Neural crest cell (in vitro differentiated cells): ENCODE measurements around the gene KLF11. TPM values are rescaled to one million over a fixed set of nuclear protein-coding genes. Genes with fewer than 3 reads are reported as not detected.

Source experiments
- DNase-seq: peaks from one replicate; pipeline ENCODE4 v3.0.0; 2021; ENCODE audit warnings: low read depth, mixed read lengths, low spot score
- H3K27ac Mint-ChIP-seq: one replicate; pipeline ENCODE4 v1.8.0; 2021; ENCODE audit warnings: mild to moderate bottlenecking, mixed read lengths; ENCODE audit not compliant: unreplicated experiment
- H3K27me3 Mint-ChIP-seq: 2 replicates; pipeline ENCODE4 v1.8.0; 2021; ENCODE audit warnings: low read depth, mild to moderate bottlenecking, mixed read lengths
- H3K36me3 Mint-ChIP-seq: 2 replicates; pipeline ENCODE4 v1.8.0; 2021; ENCODE audit warnings: low read depth, mild to moderate bottlenecking, mixed read lengths
- H3K4me1 Mint-ChIP-seq: 2 replicates; pipeline ENCODE4 v1.8.0; 2021; ENCODE audit warnings: mixed read lengths
- H3K4me3 Mint-ChIP-seq: one replicate; pipeline ENCODE4 v1.8.0; 2021; ENCODE audit warnings: mild to moderate bottlenecking, mixed read lengths
- H3K9me3 Mint-ChIP-seq: 2 replicates; pipeline ENCODE4 v1.8.0; 2021; ENCODE audit warnings: mixed read lengths
- CTCF ChIP-seq: fragments of 200-600 bp; sonication (generic); conservative IDR thresholded peaks from 2 replicates; pipeline ENCODE4 v1.5.0; 2021; ENCODE audit warnings: antibody characterized with exemption, mild to moderate bottlenecking
- long read RNA-seq: library from polyadenylated mRNA; unstranded; transcript quantifications from one replicate; pipeline ENCODE4 v2.0.0, GENCODE V29; 2020
- total RNA-seq: library from RNA; stranded (reverse); gene quantifications from 2 replicates; pipeline ENCODE4 v1.2.1, GENCODE V29; 2021

Gene KLF11
- total RNA-seq, result 8.2 and 8.5 TPM in 2 replicates
- long read RNA-seq, full-length matches to known transcripts, result 1 of 7 reads
- long read RNA-seq, partial matches to known transcripts, result 4 of 7 reads
- long read RNA-seq, other reads (novel, unspliced or antisense), result 2 of 7 reads

GRCh38 chr2:10043256-10043905 lies at the start of gene KLF11:
KLF11 (plus strand) TSS chr2:10043550; CDS start chr2:10043717, 167 bp downstream.
- H3K36me3 Mint-ChIP-seq, result peaks cover 7% of the 10 kb centered on the region
- H3K4me3 Mint-ChIP-seq, result peak within 1 kb of the TSS; percentile 93
- H3K27ac Mint-ChIP-seq, result peak within 1 kb of the TSS; percentile 89
- peaks cover 14% of the 10 kb centered on the region for H3K4me1 Mint-ChIP-seq
- peaks cover 23% of the 10 kb centered on the region for H3K27me3 Mint-ChIP-seq
- peak; percentile 79 for DNase-seq
- TF ChIP-seq CTCF, result no peak
- no peaks in the 10 kb centered on the region for H3K9me3 Mint-ChIP-seq

- Mint-ChIP-seq H3K27ac (no peak overlapping the region), H3K27me3 (no peaks in the 10 kb centered on the region), H3K36me3 (no peaks in the 10 kb centered on the region), H3K9me3 (no peaks in the 10 kb centered on the region), H3K4me3 (no peak overlapping the region), H3K4me1 (no peaks in the 10 kb centered on the region)
- no peak for DNase-seq
- no peak for TF ChIP-seq CTCF
Observed at GRCh38 chr2:9994462-9994861, 48.9 kb upstream of the KLF11 start.

- H3K27me3 Mint-ChIP-seq, result no peaks in the 10 kb centered on the region
- H3K36me3 Mint-ChIP-seq, result no peaks in the 10 kb centered on the region
- no peaks in the 10 kb centered on the region for H3K9me3 Mint-ChIP-seq
- no peak overlapping the region for H3K4me3 Mint-ChIP-seq
- no peaks in the 10 kb centered on the region for H3K4me1 Mint-ChIP-seq
- DNase-seq, result no peak
- no peak for TF ChIP-seq CTCF
- H3K27ac Mint-ChIP-seq, result no peak overlapping the region
Observed at GRCh38 chr2:9995059-9995458, 48.3 kb upstream of the KLF11 start.

- Mint-ChIP-seq H3K36me3 (no peaks in the 10 kb centered on the region), H3K27ac (no peak overlapping the region), H3K4me1 (no peaks in the 10 kb centered on the region), H3K9me3 (no peaks in the 10 kb centered on the region), H3K27me3 (no peaks in the 10 kb centered on the region), H3K4me3 (no peak overlapping the region)
- TF ChIP-seq CTCF, result no peak
- DNase-seq, result no peak
Observed at GRCh38 chr2:9996321-9996720, 47.0 kb upstream of the KLF11 start.

- no peak for TF ChIP-seq CTCF
- Mint-ChIP-seq H3K27ac (no peak overlapping the region), H3K27me3 (no peaks in the 10 kb centered on the region), H3K4me1 (no peaks in the 10 kb centered on the region), H3K9me3 (no peaks in the 10 kb centered on the region), H3K4me3 (no peak overlapping the region), H3K36me3 (no peaks in the 10 kb centered on the region)
- no peak for DNase-seq
Observed at GRCh38 chr2:9997936-9998335, 45.4 kb upstream of the KLF11 start.
